ENCODE results near the gene SSC4D.
"Not testable (repeated sequence)": the region's sequence is repeated elsewhere in the genome, so short reads cannot be mapped to it uniquely, and the experiment has no call there.

The SSC4D gene

DNA sequence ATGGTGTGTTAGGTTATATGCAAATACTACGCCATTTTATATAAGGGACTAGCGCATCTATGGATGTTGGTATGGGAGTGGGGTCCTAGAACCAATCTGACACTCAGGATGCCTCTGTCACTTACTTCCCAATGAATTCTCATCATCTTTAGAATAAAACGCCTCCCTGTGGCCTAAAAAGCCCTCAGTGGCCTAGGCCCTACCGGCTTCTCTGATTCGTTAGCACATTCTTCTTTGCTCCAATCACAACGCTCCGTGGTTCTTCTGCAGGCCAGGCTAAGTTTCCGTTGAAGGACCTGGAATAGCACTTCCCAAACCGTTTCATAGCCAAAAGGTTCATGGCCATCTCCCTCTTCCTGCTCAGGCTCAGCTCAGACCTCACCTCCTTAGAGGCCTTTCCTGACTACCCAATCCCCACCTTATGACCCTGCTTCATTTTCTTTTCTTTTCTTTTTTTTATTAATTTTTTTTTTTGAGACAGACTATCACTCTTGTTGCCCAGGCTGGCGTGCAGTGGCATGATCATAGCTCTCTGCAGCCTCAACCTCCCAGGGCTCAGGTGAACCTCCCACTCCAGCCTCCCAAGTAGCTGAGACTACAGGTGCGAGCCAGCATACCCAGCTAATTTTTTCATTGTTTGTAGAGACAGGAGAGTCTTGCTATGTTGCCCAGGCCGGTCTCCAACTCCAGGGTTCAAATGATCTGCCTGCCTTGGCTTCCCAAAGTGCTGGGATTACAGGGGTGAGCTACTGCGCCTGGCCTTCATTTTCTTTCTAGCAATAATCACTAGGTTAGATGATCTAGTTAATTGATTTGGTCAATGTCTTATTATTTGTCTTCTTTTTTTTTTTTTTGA lies 26.2 kb downstream of the SSC4D start:
- H3K9me3 Mint-ChIP-seq, result no peaks in the 10 kb centered on the region
- no peaks in the 10 kb centered on the region for H3K4me1 Mint-ChIP-seq
- no peaks in the 10 kb centered on the region for H3K36me3 Mint-ChIP-seq
- no peak overlapping the region for H3K27ac Mint-ChIP-seq
- no peaks in the 10 kb centered on the region for H3K27me3 Mint-ChIP-seq
- no peak for ATAC-seq (ENCODE audit: low read depth)
- DNase-seq (ENCODE audit: low spot score in 2 of 2), result no peak
- H3K4me3 Mint-ChIP-seq, result no peak overlapping the region

DNA sequence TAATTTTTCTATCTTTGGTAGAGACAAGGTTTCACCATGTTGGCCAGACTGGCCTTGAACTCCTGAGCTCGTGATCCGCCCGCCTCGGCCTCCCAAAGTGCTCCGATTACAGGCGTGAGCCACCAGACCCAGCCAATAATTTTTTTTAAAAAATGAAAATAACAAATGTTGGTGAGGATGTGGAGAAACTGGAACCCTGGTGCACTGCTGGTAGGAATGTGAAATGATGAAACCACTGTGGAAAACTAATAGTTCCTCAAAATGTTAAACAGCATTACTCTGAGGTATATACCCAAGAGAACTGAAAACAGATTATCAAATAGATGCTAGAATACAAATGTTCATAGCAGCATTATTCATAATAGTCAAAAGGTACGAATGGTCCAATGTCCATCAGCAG lies 27.7 kb downstream of the SSC4D start:
- H3K27me3 Mint-ChIP-seq, result no peaks in the 10 kb centered on the region
- H3K4me1 Mint-ChIP-seq, result peaks cover 5% of the 10 kb centered on the region
- no peak for ATAC-seq (ENCODE audit: low read depth)
- DNase-seq (ENCODE audit: low spot score in 2 of 2), result no peak
- no peaks in the 10 kb centered on the region for H3K36me3 Mint-ChIP-seq
- H3K27ac Mint-ChIP-seq, result no peak overlapping the region
- no peaks in the 10 kb centered on the region for H3K9me3 Mint-ChIP-seq
- H3K4me3 Mint-ChIP-seq, result no peak overlapping the region

DNA sequence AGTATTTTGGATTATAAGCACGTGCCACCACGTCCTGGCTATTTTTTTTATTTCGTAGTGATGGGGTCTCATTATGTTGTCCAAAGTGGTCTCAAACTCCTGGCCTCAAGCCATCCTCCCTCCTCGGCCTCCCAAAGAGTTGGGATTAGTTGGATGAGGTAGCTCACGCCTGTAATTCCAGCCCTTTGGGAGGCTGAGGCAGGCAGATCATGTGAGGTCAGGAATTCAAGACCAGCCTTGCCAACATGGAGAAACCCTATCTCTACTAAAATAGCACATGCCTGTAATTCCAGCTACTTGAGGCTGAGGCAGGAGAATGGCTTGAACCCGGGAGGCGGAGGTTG lies 28.9 kb downstream of the SSC4D start:
- ATAC-seq (ENCODE audit: low read depth) (no peak), DNase-seq (ENCODE audit: low spot score in 2 of 2) (no peak)
- Mint-ChIP-seq H3K4me3 (peak overlapping the region; percentile 81), H3K27ac (no peak overlapping the region), H3K27me3 (no peaks in the 10 kb centered on the region), H3K9me3 (no peaks in the 10 kb centered on the region), H3K4me1 (peaks cover 5% of the 10 kb centered on the region), H3K36me3 (no peaks in the 10 kb centered on the region)

DNA sequence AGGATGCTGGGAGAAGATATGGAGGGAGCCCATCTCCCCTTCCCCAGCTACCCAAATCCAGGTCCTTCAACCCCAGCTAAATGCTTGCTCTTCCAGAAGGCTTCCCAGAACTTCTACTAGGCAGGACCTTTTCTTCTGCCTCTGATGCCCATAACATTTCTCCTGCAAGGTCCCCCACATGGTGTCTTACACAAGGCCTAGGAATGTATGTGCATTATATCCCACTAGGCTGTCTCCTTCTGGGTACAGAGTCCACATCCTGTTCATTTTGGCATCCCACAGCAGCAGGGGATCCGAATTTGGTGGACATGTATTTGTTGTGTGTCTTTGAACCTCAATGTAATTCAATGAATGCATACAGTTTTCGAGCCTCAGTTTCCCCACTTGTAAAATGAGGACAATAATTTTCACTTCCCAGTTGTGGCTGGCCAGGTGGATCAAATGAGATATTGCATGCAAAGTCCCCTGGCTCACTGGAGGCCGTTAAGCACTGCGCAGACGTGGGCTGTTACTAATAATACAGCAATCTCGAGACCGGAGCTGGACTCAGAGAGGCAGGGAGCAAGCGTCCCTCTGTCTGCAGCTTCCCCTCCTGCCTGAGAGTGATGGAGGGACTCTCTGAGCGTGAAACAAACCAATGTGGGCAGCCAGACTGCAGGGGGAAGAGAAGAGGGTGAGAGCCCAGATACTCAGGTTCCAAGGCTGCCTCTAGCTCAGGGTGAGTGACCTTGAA lies 32.1 kb downstream of the SSC4D start:
- no peak overlapping the region for H3K4me3 Mint-ChIP-seq
- peaks cover 8% of the 10 kb centered on the region for H3K4me1 Mint-ChIP-seq
- no peaks in the 10 kb centered on the region for H3K36me3 Mint-ChIP-seq
- ATAC-seq (ENCODE audit: low read depth) (no peak), DNase-seq (ENCODE audit: low spot score in 2 of 2) (no peak)
- H3K9me3 Mint-ChIP-seq, result no peaks in the 10 kb centered on the region
- H3K27ac Mint-ChIP-seq, result no peak overlapping the region
- peaks cover under 1% of the 10 kb centered on the region for H3K27me3 Mint-ChIP-seq

DNA sequence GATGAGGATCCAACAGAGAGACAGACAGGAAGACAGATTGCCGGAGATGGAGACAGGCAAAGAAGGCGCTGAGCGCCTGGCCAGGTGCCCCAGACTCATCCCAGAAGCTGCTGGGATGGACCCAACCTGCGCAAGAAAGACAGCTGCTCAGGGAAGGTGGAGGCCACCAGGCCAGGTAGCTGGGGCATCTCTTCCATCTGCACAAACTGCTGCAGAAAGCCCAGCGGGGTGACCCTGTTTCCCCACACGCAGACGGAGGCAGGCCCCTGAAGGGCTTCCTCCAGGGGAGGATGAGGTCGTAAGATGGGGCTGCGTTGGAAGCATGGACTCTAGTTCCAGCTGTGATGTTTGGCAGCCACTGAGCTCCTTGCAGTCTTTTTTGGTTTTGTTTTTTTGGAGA lies 34.2 kb downstream of the SSC4D start:
- Mint-ChIP-seq H3K9me3 (no peaks in the 10 kb centered on the region), H3K27ac (no peak overlapping the region), H3K36me3 (no peaks in the 10 kb centered on the region), H3K27me3 (peaks cover 7% of the 10 kb centered on the region), H3K4me3 (no peak overlapping the region), H3K4me1 (peaks cover 8% of the 10 kb centered on the region)
- DNase-seq (ENCODE audit: low spot score in 2 of 2) (no peak), ATAC-seq (ENCODE audit: low read depth) (no peak)

DNA sequence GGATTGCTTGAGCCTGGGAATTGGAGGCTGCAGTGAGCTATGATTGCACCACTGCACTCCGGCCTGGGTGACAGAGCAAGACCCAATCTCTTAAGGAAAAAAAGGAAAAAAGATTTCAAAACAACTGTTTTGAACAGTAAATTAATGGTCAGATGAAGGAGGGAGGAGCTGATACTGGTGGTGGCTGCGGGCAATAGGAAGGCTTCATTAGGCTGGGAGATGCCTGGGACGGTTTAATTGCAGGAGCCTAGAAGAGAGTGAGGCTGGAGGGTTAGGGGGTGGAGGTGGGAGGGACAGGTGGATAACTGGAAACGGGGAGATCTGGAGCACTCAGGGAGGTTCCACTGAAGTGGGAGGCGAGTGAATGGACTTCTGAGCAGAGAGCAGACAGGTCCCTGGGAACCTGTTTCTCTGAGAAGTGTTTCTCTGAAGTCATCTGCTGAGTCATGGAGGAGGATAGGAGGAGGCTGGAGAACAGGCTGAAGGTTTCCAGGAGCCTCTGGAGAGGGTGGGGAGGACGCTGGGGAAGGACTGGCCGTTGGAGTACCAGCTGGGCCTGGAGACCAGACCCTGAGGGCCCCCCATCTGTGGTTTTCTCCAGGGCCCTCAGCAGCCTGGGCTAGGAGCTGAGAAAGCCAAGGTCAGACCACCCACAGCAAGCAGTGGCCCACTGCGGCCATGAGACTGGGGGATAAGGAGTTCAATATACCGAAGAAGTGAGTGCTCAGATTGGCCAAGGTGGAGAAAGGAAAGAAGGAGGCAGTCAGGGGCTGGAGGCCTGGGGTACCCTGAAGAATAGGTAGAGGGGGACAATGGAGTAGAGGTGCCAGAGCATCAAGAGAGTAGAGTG lies 36.3 kb downstream of the SSC4D start:
- peaks cover 8% of the 10 kb centered on the region for H3K4me1 Mint-ChIP-seq
- H3K4me3 Mint-ChIP-seq, result no peak overlapping the region
- ATAC-seq (ENCODE audit: low read depth), result no peak
- H3K27me3 Mint-ChIP-seq, result peaks cover 10% of the 10 kb centered on the region
- no peaks in the 10 kb centered on the region for H3K9me3 Mint-ChIP-seq
- H3K36me3 Mint-ChIP-seq, result no peaks in the 10 kb centered on the region
- H3K27ac Mint-ChIP-seq, result no peak overlapping the region
- no peak for DNase-seq (ENCODE audit: low spot score in 2 of 2)

DNA sequence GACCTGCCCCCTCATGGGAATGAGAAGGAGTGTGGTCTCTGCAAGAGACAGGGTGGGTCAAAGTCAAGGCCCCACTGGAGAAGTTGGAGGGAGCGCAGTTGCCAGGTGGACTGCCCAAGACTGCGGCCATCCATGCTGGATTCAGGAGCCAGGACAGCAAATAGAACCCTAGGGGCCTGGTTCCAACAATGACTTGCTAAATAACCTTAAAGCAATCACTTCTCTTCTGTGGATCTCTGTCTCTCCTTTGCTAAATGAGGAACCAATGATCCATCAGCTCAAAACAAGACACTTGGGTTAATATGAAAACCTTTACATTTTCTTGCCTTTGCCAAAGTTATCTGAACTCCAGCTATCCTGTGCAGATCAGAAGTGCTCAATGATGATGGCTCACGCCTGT lies 38.1 kb downstream of the SSC4D start:
- no peaks in the 10 kb centered on the region for H3K36me3 Mint-ChIP-seq
- peaks cover 3% of the 10 kb centered on the region for H3K4me1 Mint-ChIP-seq
- ATAC-seq (ENCODE audit: low read depth), result no peak
- DNase-seq (ENCODE audit: low spot score in 2 of 2), result no peak
- H3K9me3 Mint-ChIP-seq, result no peaks in the 10 kb centered on the region
- no peak overlapping the region for H3K27ac Mint-ChIP-seq
- peaks cover 10% of the 10 kb centered on the region for H3K27me3 Mint-ChIP-seq
- no peak overlapping the region for H3K4me3 Mint-ChIP-seq

DNA sequence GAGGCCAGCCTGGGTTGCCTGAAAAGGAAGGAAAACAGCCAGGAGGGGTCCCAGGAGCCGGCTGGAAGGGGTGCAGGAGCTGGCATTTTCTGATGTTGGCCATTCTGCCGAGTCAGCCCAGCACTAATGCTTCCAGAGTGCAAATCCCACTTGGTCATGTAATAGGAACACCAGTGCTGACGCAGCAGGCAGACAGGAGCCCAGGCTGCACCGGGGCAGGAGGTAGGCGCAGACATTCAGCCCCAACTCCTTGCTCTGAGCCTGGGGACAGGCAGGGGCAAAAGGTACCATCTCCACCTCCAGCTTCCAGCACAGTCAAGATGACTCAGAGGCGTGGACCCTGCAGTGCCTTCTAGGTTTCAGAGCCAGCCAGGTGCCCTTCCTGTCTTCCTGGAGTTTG lies 40.5 kb downstream of the SSC4D start:
- no peaks in the 10 kb centered on the region for H3K36me3 Mint-ChIP-seq
- H3K9me3 Mint-ChIP-seq, result no peaks in the 10 kb centered on the region
- DNase-seq (ENCODE audit: low spot score in 2 of 2) (no peak), ATAC-seq (ENCODE audit: low read depth) (no peak)
- H3K27me3 Mint-ChIP-seq, result peaks cover 10% of the 10 kb centered on the region
- H3K4me1 Mint-ChIP-seq, result no peaks in the 10 kb centered on the region
- no peak overlapping the region for H3K4me3 Mint-ChIP-seq
- H3K27ac Mint-ChIP-seq, result no peak overlapping the region

DNA sequence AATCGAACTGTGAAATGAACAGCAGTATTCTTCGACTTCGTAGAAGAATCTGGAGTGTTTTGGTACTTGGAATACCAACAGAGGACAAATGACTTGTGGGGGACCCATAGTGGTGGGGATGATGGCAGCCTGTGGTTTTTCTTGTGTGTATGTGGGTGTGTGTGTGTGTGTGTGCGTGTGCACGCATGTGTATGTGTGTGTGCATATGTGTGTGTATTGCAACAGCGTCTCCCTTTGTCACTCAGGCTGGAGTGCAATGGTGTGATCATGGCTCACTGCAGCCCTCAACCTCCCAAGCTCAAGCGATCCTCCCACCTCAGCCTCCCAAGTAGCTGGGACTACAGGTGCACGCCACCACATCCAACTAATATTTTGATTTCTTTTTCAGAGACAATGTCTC lies 41.3 kb downstream of the SSC4D start:
- no peak overlapping the region for H3K4me3 Mint-ChIP-seq
- H3K27ac Mint-ChIP-seq, result no peak overlapping the region
- H3K27me3 Mint-ChIP-seq, result peaks cover 10% of the 10 kb centered on the region
- DNase-seq (ENCODE audit: low spot score in 2 of 2) (no peak), ATAC-seq (ENCODE audit: low read depth) (no peak)
- no peaks in the 10 kb centered on the region for H3K36me3 Mint-ChIP-seq
- no peaks in the 10 kb centered on the region for H3K9me3 Mint-ChIP-seq
- H3K4me1 Mint-ChIP-seq, result no peaks in the 10 kb centered on the region

DNA sequence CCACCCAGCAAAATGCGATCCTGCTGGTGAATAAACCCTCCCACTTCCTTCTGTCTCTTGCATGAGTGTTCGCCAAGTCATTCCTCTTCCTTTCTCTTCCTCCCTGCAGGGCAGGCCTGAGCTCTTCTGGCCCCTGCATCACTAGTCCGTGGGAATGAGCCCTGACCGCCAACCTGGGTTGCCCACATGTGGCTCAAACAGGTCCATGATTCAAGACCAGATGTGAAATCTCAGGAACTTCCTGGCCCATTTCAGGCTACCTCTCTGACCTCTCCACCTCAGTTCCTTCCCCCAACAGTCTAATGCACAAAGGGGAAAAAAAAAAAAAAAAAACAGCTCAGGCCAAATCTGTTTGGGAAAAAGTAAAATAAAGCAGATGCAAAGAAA lies 45.3 kb downstream of the SSC4D start:
- no peak overlapping the region for H3K4me3 Mint-ChIP-seq
- no peaks in the 10 kb centered on the region for H3K9me3 Mint-ChIP-seq
- no peak overlapping the region for H3K27ac Mint-ChIP-seq
- H3K27me3 Mint-ChIP-seq, result peaks cover under 1% of the 10 kb centered on the region
- DNase-seq (ENCODE audit: low spot score in 2 of 2) (no peak), ATAC-seq (ENCODE audit: low read depth) (no peak)
- peaks cover 4% of the 10 kb centered on the region for H3K4me1 Mint-ChIP-seq
- no peaks in the 10 kb centered on the region for H3K36me3 Mint-ChIP-seq

DNA sequence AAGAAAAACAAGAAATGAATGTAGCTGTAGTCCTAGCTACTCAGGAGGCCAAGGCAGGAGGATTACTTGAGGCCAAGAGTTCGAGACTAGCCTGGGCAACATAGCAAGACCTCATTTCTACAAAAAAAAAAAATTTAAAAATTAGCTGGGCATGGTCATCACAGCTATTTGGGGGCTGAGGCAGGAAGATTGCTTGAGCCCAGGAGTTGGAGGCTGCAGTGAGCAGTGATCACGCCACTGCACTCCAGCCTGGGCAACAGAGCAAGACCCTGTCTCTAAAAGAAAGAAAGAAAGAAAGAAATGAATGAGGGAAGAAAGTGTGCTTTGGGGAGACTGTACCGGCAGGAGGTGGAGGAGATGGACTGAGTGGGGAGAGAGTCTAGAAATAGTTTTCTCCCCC lies 45.7 kb downstream of the SSC4D start:
- not testable (repeated sequence) for H3K4me1 Mint-ChIP-seq; H3K4me3 Mint-ChIP-seq; H3K36me3 Mint-ChIP-seq; DNase-seq (ENCODE audit: low spot score in 2 of 2); H3K27me3 Mint-ChIP-seq; H3K9me3 Mint-ChIP-seq; ATAC-seq (ENCODE audit: low read depth); H3K27ac Mint-ChIP-seq

DNA sequence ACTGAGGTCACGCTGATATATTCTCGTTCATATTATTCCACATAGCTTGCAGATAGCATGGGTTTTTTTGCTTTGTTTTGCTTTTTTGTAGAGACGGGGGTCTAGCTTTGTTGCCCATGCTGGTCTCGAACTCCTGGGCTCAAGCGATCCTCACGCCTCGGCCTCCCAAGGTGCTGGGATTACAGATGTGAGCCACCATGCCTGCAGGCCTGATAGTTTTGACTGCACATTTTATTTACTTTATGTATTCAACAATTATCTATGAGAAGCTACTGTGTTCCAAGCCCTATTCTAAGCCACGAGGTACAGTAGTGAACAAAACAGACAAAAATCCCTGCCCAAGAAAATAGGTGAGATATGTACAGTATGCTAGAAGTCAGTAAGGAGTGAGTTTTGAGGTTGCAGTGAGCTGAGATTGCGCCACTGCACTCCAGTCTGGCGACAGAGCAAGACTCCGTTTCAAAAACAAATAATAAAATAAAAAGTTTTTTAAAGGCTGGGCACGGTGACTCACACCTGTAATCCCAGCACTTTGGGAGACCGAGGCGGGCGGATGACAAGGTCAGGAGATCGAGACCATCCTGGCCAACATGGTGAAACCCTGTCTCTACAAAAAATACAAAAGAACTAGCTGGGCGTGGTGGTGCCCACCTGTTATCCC lies 49.4 kb downstream of the SSC4D start:
- H3K4me3 Mint-ChIP-seq, result peak overlapping the region; percentile 97
- no peak for ATAC-seq (ENCODE audit: low read depth)
- H3K4me1 Mint-ChIP-seq, result peaks cover 22% of the 10 kb centered on the region

DNA sequence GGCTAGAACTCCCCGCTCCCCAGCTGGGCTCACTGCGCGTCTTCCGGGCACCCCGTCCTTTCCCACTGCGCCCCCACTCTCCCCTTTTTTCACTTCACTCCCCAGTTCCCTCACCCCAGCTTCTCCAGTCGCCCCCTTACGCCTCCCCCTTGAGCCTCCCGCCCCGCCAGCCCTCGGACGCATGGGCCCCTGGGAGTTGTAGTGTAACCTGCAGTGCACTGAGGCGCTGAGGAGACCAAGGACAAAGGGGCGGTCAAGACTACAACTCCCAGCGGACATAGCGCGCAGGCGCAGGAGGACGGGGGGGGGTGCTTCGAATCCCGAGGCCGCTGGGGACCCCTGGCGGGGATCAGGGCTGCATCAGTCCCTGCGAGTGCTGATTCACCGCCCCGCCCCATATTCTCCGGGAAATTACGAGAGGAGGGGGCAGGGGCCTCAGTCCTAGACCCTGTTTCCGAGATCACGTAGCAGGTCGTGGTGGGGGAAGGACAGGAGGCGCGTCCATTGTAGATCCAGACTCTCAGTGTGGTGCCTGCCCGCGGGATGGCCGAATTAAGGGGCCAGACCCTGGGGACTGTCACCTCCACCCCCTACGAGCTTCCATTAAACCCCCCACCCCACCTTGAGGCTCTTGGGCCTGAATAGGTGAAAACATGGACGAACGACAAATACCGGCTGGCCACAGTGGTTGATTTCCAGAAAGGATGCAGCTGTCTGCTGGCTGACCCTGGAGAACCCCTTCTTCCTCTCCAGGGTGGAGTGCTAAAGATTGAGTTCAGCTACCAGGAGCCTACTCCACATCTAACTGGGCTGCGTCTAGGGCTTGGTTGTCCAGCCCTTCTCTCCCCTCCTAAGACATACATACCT lies 50.2 kb downstream of the SSC4D start:
- peak overlapping the region; percentile 97 for H3K4me3 Mint-ChIP-seq
- DNase-seq (ENCODE audit: low spot score in 2 of 2) (peak in 1 of 2 donors; percentile 93), ATAC-seq (ENCODE audit: low read depth) (peak; percentile 87)
- peak overlapping the region; percentile 97 for H3K27ac Mint-ChIP-seq
- H3K4me1 Mint-ChIP-seq, result peaks cover 25% of the 10 kb centered on the region
- peaks cover 10% of the 10 kb centered on the region for H3K36me3 Mint-ChIP-seq
- no peaks in the 10 kb centered on the region for H3K27me3 Mint-ChIP-seq
- H3K9me3 Mint-ChIP-seq, result no peaks in the 10 kb centered on the region

More for the DNA sequence above, 49.4 kb downstream of the SSC4D start:
- Mint-ChIP-seq H3K27me3 (no peaks in the 10 kb centered on the region), H3K36me3 (peaks cover 7% of the 10 kb centered on the region), H3K9me3 (no peaks in the 10 kb centered on the region), H3K27ac (peak overlapping the region; percentile 97)
- DNase-seq (ENCODE audit: low spot score in 2 of 2), result no peak
